Activated T-cell treated with anti-CD3 and anti-CD28 coated beads, Interleukin-2, amount 50 U/mL, for 1 hour (primary cell): ENCODE measurements around the gene NMNAT2.

ENCODE experiments used
- DNase-seq: peaks from one replicate; pipeline ENCODE4 v3.0.0-alpha.2; 2020

NMNAT2 gene

DNA sequence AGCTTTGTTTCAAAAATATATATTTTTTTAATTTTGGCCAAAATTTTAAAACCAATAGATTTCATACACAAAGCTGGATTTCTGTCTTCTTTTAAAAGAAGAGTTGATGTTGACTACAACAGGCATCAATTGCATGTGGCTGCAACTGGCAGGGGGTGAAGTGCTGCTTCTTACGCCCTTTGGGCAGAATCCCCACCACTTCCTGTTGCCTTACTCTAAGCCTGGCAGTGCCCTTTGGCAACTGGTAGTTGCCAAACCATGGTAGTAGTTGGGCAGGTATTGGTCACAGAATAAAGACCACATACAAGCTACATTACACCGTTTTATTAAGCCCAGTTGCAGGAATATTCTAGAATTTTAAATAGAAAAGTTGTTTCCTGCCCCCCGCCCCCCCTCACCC, 215.1 kb downstream of the NMNAT2 start:
- DNase-seq, result no peak

DNA sequence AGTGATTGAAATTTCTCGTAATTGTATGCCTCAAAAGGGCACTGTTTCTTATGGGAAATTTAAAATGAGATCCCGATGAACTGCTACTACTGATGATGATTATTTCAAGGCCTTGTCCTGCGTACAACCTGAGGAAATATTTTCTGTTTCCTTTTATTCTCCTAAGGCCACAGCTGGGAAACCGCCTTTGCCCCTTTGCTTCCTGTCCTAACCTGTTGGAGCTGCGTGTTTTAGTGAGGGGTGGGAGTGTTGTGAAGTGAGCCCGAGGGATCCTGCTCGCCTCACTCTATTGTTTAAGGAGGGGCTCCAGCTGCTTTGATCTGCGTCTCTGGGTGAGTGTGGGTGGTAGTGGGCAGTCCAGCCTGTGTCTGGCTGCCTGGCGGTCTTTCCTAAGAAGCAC, 217.7 kb downstream of the NMNAT2 start:
- DNase-seq, result no peak

DNA sequence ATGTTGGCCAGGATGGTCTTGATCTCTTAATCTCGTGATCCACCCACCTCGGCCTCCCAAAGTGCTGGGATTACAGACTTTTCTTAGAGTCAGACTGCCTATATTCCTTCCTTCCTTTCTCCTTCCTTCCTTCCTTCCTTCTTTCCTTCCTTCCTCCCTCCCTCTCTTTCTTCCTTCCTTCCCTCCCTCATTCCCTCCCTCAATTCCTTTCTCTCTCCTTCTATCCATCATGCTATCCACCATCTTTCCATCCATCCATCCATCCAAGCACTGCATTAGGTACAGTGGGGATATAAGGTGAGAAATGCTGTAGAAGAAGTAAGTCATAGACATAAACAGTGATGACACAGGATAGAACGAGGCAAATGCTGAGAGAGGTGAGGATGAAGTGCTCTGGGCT, 218.9 kb downstream of the NMNAT2 start:
- DNase-seq, result no peak

DNA sequence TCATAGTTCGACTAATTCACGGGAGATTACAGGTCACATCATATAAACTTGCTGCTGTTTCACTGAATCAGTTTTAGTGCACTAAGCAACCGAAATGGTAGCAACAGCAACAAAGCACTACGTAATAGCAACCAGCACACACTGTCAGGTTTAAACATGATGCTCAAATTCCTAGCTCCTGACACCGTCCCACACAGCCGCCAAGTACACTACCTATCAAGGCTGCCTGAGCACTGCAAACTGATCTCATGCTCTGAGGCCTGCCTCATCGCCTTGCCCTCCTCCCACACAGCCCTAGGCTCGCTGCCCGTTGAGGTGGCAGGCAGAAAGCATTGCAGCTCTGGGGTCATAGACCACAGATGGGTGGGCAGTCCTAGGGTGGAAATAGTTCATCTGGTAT, 219.7 kb downstream of the NMNAT2 start:
- DNase-seq, result no peak
